ENCODE measurements around the gene GIMD1.
A peak's percentile ranks its signal among the peaks of the same experiment; 100 is the strongest.
"Not testable (repeated sequence)": the region's sequence is repeated elsewhere in the genome, so short reads cannot be mapped to it uniquely, and the experiment has no call there.

The GIMD1 gene

DNA sequence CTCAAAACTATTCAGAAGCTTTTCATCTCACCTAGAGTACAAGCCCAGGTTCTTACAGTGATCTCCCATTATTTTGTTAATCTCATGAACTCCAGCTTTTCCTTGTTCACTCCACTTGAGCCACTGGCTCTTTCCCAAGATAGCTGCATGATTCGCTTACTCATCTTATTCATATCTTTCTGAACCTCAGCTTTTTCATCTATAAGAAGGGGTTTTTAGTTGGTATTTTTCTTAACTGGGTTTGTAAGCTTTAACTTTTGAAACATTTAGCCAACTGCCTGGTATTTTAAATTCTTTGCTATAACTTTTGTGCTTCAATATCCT is 24.0 kb downstream of the GIMD1 start:
- DNase-seq: no peak

DNA sequence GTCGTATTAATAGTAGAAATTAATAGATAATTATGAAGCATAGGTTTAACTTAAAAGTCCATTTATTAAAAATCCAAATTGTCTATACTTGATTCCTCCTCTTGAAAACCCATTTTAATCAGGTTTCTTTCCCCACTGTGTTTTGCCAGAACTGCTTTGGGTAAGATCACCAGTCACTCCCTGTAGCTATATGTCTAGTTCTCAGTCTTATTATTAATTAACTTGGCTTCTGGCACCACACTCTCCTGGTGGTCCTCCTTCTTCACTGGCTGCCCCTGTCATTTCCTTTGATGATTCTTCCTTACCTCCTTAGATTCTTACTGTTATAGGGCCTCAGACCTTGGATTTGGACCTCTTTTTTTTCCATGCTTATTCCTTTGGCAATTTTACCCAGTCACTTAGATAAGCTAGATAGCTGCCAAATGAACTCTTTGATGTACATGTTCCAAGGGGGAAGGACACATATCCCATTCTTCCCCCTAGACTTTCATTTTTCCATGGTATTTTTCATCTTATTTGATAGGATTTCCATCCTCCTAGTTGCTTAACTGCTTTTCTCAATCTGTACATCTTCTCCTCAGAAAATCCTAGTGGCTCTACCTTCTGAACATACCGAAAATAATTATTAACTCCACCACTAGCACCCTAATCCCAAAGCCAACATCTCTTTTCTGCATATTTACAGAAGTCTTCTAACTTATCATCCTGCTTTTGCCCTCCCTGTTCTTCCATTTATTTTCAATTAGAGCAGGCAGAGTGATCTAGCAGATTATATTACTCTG is 24.5 kb downstream of the GIMD1 start:
- DNase-seq: no peak

DNA sequence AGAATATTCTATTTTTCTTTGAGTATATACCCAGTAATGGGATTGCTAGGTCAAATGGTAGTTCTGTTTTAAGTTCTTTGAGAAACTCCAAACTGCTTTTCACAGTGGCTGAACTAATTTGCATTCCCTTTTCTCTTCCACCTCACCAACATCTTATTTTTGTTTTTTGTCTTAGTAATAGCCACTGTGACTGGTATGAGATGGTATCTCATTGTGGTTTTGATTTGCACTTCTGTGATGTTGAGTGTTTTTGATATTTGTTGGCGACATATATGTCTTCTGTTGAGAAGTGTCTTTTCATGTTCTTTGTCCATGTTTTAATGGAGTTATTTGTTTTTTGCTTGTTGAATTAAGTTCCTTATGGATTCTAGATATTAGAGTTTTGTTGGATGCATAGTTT is 27.8 kb downstream of the GIMD1 start:
- DNase-seq: no peak

DNA sequence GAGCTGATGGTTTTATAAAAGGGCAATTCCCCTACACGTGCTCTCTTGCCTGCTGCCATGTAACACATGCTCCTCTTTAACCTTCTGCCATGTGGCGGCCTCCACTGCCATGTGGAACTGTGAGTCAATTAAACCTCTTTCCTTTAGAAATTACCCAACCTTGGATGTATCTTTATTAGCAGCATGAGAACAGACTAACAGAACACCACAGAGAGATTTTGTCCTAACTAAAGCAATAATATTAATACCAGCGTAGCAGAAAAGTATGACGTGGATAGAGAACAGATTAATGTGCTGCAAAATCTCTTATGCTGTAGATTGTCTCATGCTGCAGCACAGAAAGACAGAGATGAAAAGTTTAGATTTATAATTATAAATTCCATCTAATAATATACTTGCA is 29.1 kb downstream of the GIMD1 start:
- DNase-seq: no peak

DNA sequence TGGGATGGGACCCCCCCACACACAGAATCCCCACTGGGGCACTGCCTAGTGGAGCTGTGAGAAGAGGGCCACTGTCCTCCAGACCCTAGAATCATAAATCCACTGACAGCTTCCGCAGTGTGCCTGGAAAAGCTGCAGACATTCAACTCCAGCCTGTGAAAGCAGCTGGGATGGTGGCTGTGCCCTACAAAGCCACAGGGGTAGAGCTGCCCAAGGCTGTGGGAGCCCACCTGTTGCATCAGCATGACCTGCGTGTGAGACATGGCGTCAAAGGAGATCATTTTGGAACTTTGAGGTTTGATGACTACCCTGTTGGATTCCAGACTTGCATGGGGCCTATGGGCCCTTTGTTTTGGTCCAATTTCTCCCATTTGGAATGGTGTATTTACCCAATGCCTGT is 29.9 kb downstream of the GIMD1 start:
- DNase-seq: no peak

DNA sequence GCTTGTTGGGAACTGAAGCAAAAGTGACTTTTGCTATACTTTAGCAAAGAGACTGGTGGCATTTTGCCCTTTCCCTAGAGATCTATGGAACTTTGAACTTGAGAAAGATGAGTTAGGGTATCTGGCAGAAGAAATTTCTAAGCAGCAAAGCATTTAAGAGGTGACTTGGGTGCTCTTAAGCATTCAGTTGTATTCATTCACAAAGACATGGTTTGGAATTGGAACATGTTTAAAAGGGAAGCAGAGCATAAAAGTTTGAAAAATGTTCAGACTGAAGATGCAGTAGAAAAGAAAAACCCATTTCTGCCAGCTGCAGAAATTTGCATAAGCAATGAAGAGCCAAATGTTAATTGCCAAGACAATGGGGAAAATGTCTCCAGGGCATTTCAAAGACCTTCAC is 30.7 kb downstream of the GIMD1 start:
- DNase-seq: no peak

DNA sequence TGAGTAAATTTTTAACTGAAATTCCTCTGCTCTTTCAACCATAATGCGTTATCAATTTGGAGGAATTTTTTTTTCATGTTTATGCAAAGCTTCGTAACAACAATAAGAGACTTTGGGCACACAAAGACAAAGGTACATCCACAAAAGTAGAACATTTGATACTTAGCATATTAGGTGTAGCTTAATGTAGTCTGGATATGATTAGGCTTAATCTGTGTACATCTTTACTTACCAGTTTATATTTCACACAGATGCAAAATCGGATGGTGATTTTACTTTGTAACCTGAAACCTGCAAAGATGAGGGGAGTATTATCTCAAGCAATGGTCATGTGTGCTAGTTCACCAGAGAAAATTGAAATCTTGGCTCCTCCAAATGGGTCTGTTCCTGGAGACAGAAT is 32.0 kb downstream of the GIMD1 start:
- no peak for DNase-seq

DNA sequence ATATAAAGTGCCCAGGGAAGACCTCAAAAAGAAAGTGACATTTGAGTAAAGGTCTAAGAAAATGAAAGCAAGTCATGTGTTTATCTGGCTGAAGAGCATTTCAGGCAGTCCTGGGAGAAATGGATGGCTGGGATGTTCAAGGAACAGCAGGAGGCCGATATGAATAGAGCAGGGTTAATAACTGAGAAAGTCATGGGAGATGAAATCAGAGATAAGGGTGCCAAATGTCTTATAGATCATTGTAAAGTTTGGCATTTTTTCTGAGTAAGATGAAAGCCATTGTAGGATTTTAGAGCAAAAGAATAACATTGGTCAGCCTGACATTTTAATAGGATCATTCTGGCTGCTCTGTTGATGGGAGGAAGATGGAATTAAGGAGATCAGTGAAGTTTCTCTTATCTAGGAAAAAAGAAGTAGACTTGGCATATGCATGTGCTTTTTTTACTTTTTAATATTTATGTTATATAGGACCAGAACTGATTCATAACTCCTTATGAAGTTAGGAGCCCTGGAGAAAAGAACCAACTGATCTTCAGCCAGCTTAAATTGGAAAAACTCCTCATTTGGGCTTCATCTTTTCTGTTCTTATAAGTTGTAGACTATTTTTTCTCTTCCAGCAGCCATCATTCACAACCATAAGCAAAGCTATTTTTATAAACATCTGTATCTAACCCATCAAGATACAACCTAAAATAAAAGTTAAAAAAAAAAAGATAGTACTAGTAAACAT is 33.7 kb downstream of the GIMD1 start:
- DNase-seq: no peak

DNA sequence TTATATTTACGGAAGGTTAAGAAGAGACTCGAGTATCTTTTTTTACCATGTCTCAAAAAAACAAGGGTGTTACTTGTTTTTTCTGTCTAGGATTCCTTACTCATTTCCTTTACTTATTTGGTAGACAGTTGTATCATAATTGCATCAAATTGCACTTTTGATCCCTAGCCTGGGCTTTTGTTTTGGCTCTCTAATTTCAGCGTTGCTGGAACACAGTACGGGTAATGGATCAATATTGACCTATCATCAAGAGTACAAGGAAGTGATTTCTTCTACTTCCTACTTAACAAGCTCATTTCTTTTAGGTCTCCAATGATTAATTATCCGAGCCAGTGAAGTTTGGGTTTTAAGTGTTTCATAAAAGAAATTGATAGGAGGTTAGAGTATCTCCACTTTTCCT is 35.4 kb downstream of the GIMD1 start:
- DNase-seq: no peak

DNA sequence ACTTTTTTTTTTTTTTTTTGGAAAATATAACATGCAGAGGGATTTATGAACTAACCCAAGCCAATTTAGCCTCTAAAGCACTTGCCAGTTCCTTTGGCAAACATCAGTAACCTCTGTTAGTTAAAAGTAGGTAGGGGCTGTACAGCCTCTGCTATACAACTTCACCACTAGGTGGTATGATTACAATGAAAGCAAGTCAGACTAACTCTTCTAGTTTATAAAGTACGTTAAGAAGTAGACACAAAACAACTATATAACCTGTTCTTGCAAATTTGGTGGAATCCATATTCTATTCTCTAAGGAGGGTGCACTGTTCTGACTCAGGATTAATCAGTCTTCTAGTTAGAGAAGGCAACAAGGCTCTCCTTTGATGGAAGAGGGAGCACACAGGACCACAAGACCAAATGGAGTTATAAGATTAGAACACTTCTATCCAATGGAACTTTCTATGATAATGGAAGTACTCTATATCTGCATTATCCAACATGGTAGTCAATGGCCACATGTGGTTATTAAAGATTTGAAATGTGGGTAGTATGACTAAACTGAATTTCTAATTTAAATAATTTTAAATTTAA is 39.4 kb downstream of the GIMD1 start:
- DNase-seq: no peak

DNA sequence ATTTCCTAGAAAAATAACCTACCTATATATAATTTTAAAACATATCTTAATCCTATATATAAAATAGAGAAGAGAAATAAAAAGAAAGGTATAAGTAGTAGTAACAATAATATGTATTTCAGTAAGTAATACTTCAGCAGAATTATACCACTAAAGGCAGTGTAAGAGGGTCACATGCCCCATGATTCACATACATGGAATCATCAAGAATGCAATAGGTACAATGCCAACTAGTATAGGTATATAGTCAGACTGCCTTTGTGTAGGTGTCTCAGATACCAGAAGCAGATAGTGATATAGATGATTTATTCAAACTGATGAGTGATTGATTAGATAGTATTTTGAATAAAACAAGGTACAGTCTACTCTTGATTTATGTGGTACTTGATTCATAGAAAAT is 42.8 kb downstream of the GIMD1 start:
- no peak for DNase-seq

DNA sequence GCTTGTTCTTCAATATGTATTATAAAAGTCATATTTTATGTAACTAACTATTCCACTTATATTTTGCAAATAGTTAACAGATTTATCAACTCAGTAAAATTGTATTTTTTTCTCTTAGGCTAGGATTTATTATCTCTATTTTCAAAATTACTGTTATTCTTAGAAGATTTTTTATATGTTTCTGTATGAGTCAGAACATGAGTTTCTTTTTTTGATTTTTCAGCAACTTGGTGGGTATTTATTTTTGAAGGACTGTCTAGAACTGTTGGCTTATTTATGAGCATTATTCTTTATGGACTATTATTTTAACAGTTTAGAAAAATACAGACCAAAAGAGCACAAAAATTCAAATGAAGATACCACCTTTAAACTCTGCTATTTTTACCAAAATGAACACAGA is 45.5 kb downstream of the GIMD1 start:
- no peak for DNase-seq

DNA sequence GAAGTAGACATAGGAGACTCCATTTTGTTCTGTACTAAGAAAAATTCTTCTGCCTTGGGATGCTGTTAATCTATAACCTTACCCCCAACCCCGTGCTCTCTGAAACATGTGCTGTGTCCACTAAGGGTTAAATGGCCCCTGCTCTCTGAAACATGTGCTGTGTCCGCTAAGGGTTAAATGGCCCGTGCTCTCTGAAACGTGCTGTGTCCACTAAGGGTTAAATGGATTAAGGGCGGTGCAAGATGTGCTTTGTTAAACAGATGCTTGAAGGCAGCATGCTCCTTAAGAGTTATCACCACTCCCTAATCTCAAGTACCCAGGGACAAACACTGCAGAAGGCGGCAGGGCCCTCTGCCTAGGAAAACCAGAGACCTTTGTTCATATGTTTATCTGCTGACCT is 46.8 kb downstream of the GIMD1 start:
- not testable (repeated sequence) for DNase-seq

DNA sequence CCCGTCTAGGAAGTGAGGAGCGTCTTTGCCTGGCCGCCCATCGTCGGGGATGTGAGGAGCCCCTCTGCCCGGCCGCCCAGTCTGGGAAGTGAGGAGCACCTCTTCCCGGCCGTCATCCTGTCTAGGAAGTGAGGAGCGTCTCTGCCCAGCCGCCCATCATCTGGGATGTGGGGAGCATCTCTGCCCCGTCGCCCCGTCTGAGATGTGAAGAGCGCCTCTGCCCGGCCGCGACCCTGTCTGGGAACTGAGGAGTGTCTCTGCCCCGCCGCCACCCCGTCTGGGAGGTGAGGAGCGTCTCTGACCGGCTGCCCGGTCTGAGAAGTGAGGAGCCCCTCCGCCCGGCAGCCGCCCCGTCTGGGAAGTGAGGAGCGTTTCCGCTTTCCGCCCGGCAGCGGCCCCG is 47.4 kb downstream of the GIMD1 start:
- DNase-seq: not testable (repeated sequence)

DNA sequence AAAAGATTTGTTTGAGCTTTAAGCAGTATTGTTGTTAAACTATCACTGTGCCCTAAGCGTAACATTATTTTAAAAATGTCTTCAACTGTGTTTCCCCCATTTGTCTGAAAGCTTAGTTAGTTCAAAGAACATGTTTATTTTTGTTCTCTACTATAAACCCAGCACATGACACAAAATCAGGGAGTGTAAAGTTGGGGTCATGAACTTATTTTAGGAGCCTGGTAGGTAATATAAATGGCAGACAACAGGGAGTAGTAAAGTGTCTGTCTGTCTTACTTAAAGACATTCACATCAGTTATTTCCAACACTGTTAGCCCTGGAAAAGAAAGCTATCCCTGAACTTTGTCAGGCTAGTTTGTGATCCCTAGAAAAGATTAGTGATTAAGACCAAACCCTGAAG is 48.3 kb downstream of the GIMD1 start:
- DNase-seq: no peak

DNA sequence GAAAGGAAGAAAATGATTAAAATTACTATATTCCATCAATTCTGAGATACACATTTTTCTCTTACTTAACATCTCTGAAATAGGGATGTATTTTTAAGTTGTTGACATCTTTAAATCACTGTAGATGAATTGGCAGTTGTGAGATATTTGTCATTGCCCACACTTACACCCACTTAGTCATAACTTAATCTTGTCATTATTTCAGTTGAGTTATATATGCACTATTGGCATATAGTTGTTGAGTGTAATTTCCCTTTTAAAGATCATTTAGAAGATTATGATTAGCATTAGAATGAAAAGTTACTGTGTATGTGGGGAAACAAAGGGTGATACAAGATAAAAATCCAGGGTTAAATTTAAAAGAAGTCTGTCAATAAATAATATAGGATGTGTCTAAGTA is 50.1 kb downstream of the GIMD1 start:
- DNase-seq: no peak

DNA sequence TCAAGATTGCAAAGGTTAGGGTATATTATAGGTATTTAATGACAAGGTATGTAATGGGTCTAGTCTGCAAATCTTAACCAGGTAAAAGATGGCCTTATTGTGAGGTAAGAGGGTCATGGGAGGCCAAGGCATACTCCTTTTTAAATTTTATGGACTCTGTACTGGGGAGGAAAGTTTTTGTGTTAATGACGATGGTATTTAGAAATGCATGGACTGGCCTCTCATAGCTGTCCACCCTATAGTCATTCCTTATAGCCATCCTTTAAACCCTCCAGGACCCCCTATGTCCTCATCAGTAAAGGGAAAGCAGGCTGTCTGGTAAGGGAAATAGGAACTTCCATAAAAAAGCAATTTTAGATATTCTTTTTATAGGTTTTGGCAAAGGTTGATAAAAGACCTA is 50.8 kb downstream of the GIMD1 start:
- no peak for DNase-seq

DNA sequence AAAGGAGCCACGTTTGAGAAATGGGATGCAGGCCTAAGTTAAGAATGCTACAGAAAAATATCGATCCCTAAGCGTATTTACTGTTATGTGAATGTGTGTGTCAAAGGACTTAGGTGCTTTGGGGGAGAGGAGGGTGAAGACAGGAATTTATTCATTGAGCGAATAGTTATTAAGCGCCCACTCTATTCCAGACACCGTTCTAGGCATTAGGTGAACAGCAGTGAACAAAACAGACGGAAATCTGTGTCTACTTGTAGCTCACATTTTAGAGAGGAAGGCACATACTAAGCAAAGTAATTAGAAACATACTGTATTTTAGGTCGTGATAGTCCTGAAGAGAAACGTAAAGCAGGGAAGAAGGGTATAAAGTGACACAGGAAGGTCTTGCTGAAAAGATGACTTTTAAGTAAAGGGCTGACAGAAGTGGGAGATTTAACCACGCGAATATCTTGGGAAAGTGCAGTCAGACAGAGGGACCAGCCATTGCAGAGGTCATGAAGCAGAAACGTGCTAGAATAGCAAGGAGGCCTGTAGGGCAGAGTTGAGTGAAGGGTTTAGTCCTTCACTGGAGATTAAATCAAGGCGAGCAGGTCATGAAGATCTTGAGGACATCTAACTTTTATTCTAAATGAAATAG is 51.7 kb downstream of the GIMD1 start:
- no peak for DNase-seq

DNA sequence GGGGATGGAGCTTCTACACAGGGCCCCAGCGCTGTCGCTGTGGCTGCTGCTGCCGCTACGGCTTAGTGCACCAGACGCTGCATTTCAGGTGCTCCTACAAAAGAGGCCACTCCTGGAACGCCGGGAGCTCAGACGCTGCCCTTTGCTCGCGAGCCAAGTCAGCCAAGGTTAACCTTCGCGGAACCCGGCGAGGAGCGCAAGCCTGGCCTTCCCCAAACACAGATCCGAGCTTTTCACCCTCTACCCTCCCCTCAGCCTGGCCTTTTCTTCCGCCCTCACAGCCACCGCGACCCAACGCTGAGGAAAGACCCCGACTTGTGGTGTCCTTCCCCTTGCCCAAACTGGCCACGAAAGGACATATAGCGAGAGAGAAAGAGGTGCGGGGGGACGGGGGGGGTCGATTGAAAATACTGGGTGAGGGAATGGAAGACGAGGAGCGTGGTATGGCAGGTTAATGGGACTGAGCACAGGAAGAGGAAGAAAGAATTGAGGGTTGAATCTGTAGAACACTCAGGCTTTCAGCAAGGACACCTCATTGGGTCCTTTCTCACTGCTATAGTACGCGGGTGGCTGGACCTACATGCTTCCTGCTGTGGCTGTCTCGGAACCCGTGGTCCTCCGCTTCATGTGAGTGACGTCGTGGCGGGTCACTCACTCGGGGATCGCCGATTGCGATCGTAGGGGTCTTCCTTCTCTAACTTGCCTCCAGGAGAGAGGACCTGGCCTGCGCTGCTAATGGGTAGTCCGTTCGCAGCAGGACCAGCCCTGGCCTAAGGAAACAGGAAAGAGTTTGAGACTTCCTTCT is 52.4 kb downstream of the GIMD1 start, which contains the start of the genes AIMP1 and TBCK:
TSS of gene AIMP1 (plus strand) at position 583 of the 805 bp plus-strand sequence. CDS start 8,460 bp downstream, outside the sequence.
TSS of gene TBCK (minus strand) at position 242 of the 805 bp plus-strand sequence. CDS start 7,249 bp downstream, outside the sequence.
- peak; percentile 94 for DNase-seq

DNA sequence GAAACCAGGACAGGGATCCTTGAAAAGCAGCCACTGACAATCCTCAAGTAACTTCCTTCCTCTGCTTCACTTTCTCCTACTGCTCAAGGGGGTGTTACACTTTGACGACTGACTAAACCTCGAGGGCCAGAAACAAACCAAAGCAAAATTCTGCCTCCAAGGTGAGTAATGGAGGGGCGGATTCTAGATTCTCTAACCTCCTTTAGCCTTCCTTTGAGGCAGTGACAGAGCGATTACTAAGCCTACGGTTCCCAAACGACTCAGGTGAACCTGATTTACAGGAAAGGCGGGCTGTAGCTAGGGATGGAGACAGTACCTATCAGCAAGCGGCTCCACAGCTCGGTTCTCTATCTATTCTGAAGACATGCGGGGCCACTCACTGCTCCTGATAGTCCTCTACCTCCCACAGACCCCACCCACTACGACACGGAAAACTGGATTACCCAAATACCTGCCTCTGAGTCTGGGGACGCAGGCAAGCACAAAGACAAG is 53.1 kb downstream of the GIMD1 start:
- DNase-seq: no peak

DNA sequence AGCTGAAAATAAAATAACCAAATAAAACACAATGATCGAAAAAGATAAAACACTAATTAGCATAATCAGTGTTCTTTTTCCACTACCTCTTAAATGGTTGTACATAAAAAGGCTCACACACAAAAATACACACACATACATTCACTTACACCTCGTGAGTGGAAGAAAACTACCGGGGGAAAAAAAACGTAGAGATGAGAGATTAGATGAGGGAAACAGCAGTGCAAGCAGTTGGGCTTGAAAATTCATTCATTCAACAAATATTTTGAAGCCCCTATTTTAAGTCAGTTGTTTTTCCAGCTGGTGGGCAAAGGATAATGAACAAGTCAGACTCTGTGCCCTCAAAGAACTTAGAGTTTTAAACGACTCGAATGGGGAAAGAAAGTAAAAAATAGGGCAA is 53.6 kb downstream of the GIMD1 start:
- no peak for DNase-seq

DNA sequence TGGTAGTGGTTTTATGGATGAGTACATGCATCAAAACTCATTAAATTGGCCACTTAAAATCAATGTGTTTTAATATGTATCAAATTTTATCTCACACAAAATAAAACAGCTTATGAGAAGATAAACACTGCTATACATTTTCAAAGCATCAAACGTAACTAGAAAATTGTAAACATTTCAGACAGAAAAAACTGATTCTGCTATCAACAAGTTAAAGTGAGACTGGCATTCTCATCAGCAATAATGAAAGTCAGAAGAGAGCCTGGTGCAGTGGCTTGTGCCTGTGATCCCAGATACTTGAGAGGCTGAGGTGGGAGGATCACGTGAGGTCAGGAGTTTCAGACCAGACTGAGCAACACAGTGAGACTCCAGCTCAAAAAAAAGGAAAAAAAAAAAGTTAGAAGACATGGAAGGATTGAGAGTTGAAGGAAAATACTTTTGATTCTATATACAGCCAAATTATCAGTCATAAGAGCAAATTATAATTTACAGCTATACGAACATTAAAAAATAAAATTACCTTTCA is 55.5 kb downstream of the GIMD1 start:
- DNase-seq: no peak
